SKM-1 treated with dmso at 0.1 percent for 144 hours (cell line): ENCODE measurements around the gene S1PR1.
"Not testable (repeated sequence)": the region's sequence is repeated elsewhere in the genome, so short reads cannot be mapped to it uniquely, and the experiment has no call there.

Experiments
- DNase-seq: peaks from one replicate; lab custom pipeline; 2025; ENCODE audit not compliant: unreplicated experiment; lab: John Stamatoyannopoulos, UW

S1PR1 gene

DNA sequence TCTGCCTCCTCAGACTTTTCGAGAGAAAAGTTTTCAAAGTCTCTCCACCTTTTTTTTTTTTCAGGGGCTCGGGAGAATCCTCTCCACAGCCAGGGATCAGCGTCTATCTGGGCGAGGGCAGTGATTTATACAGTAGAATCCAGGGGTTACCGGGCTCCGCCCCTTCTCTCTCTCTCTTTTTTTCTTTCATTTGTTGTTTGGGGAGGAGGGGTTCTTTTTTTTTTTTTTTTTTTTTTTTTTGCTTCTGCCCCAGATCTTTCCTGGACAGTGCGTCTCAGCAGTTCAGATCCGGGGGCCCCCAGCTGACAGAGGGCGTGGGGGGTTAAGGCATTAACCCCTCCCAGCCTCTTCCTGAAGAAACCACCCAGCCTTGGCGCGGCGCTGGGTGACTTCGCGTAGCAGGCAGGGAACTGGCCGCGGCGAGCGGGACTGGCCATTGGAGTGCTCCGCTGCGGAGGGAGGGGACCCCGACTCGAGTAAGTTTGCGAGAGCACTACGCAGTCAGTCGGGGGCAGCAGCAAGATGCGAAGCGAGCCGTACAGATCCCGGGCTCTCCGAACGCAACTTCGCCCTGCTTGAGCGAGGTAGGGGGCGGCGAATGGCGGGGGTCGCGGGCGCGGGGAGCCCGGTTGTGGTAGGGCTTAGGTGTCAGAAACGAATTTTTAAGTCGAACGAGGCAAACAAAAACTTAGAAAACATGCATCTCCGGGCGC lies at the start of gene S1PR1:
TSS of gene S1PR1 (plus strand) at position 504 of the 713 bp plus-strand sequence. CDS start 1,966 bp downstream, outside the sequence.
- no peak for DNase-seq

DNA sequence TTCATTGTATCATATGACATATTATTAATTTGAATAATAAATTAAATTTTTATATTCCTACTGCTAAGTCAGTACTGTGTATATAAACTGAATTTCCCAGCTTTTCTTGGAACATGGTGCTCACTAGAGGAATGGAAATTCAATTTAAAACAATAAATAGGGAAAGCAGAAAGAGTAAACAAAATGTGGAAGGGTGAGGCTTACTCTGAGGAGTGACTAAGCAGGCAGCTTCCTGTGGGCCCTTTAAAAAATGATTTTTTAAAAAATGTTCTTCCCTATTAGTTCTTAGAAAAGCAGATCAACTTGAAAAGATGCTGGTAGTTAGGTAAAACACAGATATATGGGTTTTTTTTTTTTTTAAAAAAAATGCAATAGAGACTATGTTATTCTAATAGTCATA lies 49.5 kb upstream of the S1PR1 start:
- DNase-seq: no peak

DNA sequence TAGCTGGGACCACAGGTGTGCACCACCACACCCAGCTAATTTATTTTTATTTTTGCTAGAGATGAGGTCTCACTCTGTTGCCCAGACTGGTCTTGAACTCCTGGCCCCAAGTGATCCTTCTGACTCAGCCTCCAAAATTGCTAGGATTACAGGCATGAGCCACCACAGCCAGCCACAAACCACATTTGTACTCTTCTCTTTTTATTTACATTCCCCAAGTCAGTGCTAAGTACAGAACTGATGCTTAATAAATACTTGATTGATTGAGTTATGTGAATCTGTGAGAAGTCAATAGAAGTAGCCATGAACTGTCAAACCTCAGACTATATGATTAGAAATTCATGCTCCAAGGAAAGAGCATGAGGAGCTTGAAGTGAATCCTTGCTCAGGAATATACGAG lies 48.5 kb upstream of the S1PR1 start:
- no peak for DNase-seq

DNA sequence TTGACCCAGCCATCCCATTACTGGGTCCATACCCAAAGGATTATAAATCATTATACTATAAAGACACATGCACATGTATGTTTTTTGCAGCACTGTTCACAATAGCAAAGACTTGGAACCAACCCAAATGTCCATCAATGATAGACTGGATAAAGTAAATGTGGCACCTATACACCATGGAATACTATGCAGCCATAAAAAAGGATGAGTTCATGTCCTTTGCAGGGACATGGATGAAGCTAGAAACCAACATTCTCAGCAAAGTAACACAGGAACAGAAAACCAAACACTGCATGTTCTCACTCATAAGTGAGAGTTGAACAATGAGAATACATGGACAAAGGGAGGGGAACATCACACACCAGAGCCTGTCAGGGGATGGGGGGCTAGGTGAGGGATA lies 47.9 kb upstream of the S1PR1 start:
- DNase-seq: not testable (repeated sequence)

DNA sequence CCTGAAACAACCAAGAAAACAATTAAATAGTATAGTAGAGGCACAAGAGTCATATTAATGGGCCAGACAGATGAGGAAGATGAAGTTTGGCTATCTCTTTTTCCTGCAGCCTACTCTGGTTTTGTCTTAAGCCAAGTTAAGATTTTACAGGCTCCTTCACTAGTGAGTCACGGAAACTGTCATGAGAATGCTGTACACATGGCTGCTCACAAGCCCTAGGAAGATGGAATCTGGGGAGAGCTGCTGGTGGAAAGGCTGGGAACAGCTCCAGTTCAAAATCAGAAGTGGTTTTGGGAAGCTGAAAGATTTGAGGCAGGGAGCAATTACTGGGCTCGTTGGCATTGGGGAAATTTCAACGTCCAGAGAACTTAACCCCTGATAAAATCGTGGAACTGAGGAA lies 46.4 kb upstream of the S1PR1 start:
- DNase-seq: no peak

DNA sequence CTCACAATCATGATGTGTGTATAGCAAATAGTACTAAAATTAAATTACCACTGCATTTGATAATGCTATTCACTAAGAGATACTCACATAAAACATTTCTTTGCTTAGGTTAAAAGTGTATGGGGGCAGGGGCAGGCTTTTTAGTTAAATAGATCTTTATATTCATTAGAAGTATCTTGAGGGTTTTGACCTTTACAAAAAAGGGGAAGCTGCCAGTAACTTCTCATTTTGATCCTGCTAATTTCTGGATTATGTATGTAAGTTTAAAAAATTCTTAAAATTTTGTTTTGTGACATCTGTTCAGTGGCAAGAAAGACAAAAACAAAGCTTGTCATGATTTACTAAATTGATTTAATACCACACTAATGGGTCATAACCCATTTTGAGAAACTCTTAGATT lies 45.8 kb upstream of the S1PR1 start:
- no peak for DNase-seq

DNA sequence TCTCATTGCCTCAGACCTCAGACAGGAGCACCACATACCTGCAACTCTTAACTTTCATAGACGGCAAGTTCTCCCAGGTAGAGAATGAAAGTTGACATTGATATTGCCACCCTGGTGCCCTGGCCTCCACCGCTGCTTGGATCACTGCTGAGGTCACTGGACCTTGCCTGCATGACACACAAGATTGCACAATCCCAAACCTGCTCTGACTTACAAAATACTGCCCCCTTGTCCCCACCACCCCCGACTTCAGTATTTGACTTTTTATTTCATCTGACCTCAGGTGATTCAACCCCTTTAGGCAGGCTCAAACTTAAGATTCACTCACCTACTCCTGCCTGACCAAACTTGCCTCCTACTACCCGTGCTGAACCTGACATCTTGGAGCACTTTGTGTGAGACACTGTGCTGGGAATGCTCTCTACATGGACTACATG lies 43.1 kb upstream of the S1PR1 start:
- no peak for DNase-seq

DNA sequence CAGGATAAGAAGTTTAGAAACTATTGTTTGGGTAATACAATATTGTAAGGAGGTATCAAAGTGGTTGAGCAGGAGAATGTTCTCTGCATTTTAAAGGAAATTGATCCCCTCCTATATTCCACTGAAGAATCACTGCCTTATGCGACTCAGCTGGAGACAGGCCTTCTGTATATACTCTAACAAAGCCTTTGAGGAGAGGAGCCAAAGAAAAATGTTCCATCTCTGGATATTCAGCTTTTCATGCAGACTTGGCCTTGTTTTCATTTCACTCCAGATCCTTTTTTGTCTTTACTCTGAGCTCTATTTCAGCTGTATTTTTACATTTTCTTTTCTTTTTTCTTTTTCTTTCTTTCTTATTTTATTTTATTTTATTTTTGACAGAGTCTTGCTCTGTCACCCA lies 42.1 kb upstream of the S1PR1 start:
- DNase-seq: no peak

DNA sequence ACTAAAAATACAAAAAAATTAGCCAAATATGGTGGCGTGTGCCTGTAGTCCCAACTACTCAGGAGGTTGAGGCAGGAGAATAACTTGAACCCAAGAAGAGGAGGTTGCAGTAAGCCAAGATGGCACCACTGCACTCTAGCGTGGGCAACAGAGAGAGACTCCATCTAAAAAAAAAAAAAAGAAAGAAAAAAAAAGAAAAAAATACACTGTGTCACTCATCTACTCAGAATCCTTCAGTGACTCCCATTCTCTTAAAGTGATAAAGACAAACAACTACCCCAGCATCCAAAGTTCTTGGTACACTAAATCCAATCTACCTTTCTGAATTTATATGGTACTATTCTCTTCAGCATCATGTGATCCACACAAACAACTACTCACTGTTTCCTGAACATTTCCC lies 40.2 kb upstream of the S1PR1 start:
- no peak for DNase-seq

DNA sequence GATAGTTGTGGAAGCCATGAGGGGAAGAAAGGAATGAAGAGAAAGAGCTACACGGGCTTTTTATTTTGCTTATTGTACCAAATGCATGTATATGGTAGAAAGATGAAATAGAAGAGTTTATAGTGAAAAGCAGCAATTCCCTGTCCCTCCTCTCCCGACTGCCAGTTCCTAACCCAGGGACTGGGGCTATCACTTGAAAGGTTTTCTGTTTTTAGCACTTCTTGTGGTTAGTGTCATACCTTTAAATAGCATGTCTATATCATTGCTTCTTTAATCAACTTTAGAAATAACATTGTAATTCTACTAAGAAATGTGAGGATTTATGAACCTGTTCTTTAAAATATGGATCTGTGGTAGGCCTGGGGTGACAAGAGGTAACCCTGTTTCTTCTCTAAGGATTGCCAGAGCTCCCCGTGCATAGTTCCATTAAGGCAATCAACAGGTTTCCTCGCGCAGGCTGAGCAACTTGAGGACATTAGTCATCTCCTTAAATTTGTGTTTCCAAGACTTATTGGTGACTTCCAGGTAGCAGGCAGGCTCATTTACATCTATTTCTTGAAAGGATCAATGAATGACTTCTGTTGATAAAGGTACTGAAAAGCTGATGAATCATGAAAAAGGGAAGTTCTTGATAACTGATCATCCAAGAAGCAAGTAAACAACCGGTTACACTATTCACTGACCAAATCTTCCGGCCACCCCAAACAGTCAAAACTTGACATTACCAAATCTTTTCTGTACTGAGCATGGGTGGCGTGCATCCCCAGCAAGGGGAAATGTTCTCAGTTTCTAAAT lies 37.8 kb upstream of the S1PR1 start:
- no peak for DNase-seq

DNA sequence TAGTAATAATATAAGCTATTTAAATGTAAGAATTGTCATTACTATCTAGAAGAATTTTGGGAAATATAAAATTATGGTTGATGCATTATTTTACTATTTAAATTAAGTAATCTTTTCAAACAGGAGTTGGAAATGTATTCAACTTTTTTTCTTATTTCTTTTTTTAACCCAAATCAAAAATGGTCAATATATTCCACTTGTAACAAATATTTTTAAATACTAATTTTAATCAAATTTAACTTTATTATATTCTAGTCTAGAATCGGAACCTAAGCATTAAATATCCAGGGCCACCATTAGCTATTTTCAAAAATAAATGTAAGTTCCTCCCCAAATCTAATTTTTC lies 37.2 kb upstream of the S1PR1 start:
- no peak for DNase-seq

DNA sequence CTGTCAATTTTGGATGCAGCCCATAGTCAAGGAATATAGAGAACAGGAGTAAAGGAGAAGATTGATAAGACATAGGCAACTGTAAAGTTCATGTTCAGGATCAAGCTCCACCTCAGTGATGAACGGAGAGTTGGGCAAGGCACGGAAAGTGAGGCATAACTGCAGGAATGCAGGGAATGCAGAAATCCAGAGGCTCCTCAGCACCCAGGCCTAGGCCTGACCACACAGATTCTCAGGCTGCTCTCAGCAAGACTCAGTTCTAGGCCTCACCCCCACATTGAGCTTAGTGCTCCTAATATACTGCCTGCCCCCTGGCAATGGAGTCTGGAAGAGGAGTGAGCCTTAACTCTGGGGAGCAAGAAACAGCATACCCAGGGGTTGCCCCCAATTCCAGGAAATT lies 36.3 kb upstream of the S1PR1 start:
- no peak for DNase-seq

DNA sequence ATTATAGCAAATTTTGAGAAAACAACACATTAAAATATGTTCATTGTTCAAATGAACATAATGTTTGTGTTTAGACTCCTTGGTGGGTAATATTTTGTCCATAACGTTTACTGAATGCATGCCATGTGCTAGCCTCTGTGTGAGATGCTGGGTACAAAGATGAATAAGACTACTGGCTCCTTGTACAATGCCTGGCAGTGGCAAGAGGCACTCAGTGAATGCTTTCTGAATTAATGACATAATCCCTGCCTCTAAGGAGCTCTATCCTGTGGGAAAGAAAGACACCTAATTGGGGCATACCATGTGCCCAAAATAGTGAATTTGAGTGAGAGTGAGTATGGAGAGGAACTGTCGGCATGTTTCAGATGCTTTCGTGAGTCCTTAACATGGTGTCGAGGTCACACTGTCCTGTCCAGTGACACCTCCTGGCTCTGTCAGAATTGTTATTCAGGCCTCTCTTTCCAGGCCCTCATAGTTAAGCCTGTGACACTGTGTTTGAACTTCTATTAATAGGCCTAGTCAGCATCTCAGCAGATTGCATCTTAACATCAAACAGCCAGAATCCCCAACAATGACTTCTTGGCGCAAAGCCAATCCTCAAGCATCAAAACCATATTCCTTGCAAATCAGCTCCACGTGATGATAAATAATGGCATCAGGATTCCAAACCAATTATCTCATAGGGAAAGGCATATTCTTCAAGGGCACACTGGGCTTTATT lies 32.8 kb upstream of the S1PR1 start:
- no peak for DNase-seq

DNA sequence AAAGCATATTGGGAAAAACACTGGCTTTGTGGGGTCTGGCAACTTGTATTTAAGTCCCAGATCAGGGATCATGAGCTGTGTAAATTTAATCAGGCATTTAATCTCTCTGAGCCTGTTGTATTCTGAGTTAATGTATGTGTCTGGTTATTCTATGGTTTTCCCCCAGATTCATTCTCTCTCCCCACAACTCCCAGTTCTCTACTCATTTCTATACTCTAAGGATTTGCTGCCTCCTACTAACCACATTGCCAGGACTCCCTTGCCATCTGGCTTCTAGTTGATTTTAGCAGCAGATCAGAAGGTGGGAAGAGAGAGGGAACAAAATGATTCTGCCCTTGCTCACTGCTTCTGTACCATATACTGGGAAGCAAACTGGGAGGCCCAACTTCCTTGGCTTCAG lies 31.4 kb upstream of the S1PR1 start:
- no peak for DNase-seq

DNA sequence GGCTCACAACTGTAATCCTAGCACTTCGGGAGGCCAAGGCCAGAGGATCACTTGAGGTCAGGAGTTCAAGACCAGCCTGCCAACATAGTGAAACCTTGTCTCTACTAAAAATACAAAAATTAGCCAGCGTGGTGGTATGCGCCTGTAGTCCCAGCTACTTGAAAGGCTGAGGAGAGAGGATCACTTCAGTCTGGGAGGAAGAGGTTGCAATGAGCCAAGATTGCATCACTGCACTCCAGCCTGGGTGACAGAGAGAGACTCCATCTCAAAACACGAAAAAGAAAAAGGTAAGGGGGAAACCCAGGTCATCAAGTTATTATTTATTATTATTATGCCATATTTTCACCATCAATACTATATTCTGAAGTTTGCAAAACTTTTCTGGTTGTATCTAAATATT lies 30.7 kb upstream of the S1PR1 start:
- not testable (repeated sequence) for DNase-seq

DNA sequence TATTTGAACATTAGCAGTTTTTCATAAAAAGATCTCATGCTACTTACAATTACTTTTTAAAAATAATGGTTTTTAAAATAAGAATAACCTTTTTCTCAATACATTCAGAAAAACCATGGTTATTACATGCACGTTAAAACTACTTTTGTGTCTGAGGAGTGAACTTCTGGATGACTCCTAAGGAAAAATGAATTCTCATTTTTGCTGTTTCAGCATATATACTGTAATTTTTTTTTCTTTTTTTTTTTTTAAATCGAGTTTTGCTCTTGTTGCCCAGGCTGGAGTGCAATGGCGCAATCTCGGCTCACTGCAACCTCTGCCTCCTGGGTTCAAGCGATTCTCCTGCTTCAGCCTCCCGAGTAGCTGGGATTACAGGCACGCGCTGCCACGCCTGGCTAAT lies 29.5 kb upstream of the S1PR1 start:
- not testable (repeated sequence) for DNase-seq

DNA sequence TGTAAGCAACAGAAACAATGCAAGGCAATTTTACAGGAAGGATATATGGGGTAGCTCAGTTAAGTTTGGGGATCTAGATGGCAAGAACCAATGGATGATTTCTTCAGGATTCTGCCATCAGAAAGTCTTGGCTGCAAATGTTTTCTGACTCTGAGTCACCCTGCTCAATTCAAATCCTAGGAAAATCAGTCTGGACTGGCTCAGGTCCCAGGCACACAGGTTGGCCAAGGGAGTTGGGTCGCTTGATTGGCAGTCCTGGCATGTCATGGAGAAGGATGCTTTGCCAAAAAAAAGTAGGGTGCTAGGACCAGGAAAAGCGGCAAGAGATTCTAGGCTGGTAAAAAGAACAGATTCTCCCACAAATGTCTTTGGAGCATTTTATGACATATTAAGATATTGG lies 28.9 kb upstream of the S1PR1 start:
- no peak for DNase-seq

DNA sequence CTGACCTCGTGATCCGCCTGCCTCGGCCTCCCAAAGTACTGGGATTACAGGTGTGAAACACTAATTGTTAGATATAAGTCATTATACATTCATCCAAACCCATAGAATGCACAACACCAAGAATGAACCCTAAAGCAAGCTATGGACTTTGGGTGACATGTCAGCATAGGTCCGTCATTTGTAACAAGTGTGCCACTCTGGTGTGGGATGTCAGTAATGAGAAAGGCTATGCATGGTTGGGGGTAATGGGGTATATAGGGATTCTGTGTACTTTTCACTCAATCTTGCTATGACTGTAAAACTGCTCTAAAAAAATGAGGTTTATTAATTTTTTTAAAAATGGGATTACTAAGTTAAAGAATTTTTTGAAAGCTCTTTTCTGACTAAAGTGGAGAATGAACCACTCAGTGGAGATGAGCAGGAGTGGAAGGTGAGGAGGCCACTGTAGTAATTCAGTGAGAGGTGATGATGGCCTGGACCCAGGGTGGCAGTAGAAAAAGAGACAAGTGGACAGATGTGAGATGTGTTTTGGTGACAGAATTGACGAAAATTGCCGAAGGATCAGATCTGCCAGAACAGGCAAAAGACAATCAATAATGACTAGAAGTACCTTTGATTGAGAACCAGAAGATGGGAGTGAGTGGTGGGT lies 21.3 kb upstream of the S1PR1 start:
- no peak for DNase-seq

DNA sequence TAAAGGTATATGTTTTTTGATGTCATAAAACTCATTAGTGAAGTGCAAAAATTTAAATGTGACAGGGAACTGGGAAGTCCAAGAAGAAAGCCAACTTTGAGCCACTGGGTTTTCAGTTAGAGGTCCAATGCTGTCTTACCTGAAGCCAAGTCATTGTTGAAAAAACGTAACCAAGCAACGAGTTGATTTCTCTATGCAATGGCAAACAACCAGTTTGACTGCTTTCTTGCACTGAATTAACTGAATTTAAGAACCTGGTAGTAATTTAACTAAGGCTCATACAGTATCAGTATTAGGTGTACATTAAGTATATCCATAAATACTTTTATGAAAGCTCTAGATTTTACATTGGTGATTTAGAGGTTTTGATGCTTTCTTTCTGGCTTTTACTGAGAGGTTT lies 20.2 kb upstream of the S1PR1 start:
- no peak for DNase-seq

DNA sequence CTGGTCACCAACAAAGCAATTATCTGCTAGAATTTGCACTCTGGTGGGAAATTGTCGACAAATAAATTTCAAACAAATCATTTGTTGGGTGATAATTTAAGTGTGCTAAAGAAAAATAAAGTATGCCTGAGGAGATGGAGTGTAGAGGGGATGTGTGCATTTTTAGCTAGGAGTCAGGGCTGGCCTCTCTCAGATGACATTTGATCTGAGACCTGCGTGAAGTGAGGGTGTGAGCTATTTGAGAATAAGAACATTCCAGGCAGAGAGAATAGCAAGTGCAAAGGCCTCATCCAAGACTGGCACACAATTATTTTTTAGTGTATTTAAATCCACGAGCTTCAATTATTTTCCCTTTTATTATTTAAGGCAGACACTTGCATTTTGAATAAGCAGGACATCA lies 19.7 kb upstream of the S1PR1 start:
- no peak for DNase-seq

DNA sequence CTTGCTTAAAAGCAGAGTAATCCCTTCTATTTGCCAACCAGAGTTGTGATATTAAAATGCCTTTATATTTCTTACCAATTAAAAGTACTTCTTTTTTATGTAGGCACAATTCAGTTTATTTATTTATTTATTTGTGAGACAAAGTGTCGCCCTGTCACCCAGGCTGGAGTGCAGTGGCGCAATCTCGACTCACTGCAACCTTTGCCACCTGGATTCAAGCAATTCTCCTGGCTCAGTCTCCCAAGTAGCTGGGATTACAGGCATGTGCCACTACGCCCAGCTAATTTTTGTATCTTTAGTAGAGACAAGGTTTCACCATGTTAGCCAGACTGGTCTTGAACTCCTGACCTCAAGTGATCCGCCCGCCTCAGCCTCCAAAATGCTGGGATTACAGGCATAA lies 17.9 kb upstream of the S1PR1 start:
- not testable (repeated sequence) for DNase-seq
